ENCODE results near the gene TNC. TPM values are rescaled to one million over a fixed set of nuclear protein-coding genes. Genes with fewer than 3 reads are reported as not detected.
A peak's percentile ranks its signal among the peaks of the same experiment; 100 is the strongest.

TNC gene
- total and polyA plus RNA-seq, 8 donors: 3.5 to 265 (median 80.1) TPM

GRCh38 chr9:114998326-114998725, 119.6 kb downstream of the TNC start:
- intact Hi-C loops (cut with DNase I; ENCODE audit: low total_unique reads): no loop called here
- no peak for TF ChIP-seq CTCF (IDR thresholded peaks at IDR 0.05)
- no peak for TF ChIP-seq EP300 (IDR thresholded peaks at IDR 0.05)
- no peak for TF ChIP-seq POLR2AphosphoS5 (IDR thresholded peaks at IDR 0.05)

GRCh38 chr9:114995681-114996221, 122.2 kb downstream of the TNC start:
- Histone ChIP-seq H3K4me3 (no peak overlapping the region), H3K9me3 (no peaks in the 10 kb centered on the region), H3K27me3 (no peaks in the 10 kb centered on the region), H3K27ac (peak overlapping the region in 4 of 5 donors; percentile 31 to 63 (median 62)), H3K36me3 (no peaks in the 10 kb centered on the region), H3K4me1 (peaks cover 0 to 17% (median 8%) of the 10 kb centered on the region in 4 donors)
- WGBS, 5 donors: 28 to 44% (median 30%) methylated on average over 10 of the region's 10 CpGs
- intact Hi-C loops (cut with DNase I; ENCODE audit: low total_unique reads): no loop called here
- DNase-seq: peak; percentile 60 to 64
- no peak for TF ChIP-seq EP300 (IDR thresholded peaks at IDR 0.05)
- TF ChIP-seq POLR2AphosphoS5 (IDR thresholded peaks at IDR 0.05): peak in 2 of 3 donors; percentile 61 to 68

More at GRCh38 chr9:114998326-114998725, 119.6 kb downstream of the TNC start:
- Histone ChIP-seq H3K9me3 (no peaks in the 10 kb centered on the region), H3K27ac (no peak overlapping the region), H3K4me1 (peaks cover 0 to 17% (median 8%) of the 10 kb centered on the region in 4 donors), H3K36me3 (no peaks in the 10 kb centered on the region), H3K27me3 (no peaks in the 10 kb centered on the region), H3K4me3 (no peak overlapping the region)
- no peak for DNase-seq
- WGBS, 5 donors: 45 to 94% (median 78%) methylated on average over 2 of the region's 2 CpGs

- no peaks in the 10 kb centered on the region for H3K9me3 ChIP-seq
- intact Hi-C loops (cut with DNase I; ENCODE audit: low total_unique reads): no loop called here
- H3K27ac ChIP-seq: no peak overlapping the region
- DNase-seq: no peak
- no peaks in the 10 kb centered on the region for H3K27me3 ChIP-seq
- H3K36me3 ChIP-seq: no peaks in the 10 kb centered on the region
- no peak for TF ChIP-seq EP300 (IDR thresholded peaks at IDR 0.05)
- TF ChIP-seq POLR2AphosphoS5 (IDR thresholded peaks at IDR 0.05): no peak
- TF ChIP-seq CTCF (IDR thresholded peaks at IDR 0.05): no peak
- no peak for TF ChIP-seq POLR2A (IDR thresholded peaks at IDR 0.05)
- peaks cover 0 to 13% (median 3%) of the 10 kb centered on the region in 4 donors for H3K4me1 ChIP-seq
- H3K4me3 ChIP-seq: no peak overlapping the region
Observed at GRCh38 chr9:114994768-114995167, 123.2 kb downstream of the TNC start.

- H3K4me1 ChIP-seq: peaks cover 0 to 13% (median 3%) of the 10 kb centered on the region in 4 donors
- H3K9me3 ChIP-seq: no peaks in the 10 kb centered on the region
- H3K27ac ChIP-seq: no peak overlapping the region
- intact Hi-C loops (cut with DNase I; ENCODE audit: low total_unique reads): no loop called here
- TF ChIP-seq CTCF (IDR thresholded peaks at IDR 0.05) (no peak), POLR2AphosphoS5 (IDR thresholded peaks at IDR 0.05) (no peak), EP300 (IDR thresholded peaks at IDR 0.05) (no peak), POLR2A (IDR thresholded peaks at IDR 0.05) (no peak)
- H3K4me3 ChIP-seq: no peak overlapping the region
- H3K27me3 ChIP-seq: no peaks in the 10 kb centered on the region
- WGBS, 5 donors: 66 to 86% (median 77%) methylated on average over 7 of the region's 7 CpGs
- no peaks in the 10 kb centered on the region for H3K36me3 ChIP-seq
- no peak for DNase-seq
Observed at GRCh38 chr9:114991861-114992260, 126.1 kb downstream of the TNC start.

GRCh38 chr9:114990901-114991300, 127.1 kb downstream of the TNC start:
- no peak overlapping the region for H3K4me3 ChIP-seq
- intact Hi-C loops (cut with DNase I; ENCODE audit: low total_unique reads): no loop called here
- DNase-seq: no peak
- no peaks in the 10 kb centered on the region for H3K27me3 ChIP-seq
- no peaks in the 10 kb centered on the region for H3K9me3 ChIP-seq
- TF ChIP-seq CTCF (IDR thresholded peaks at IDR 0.05): no peak
- TF ChIP-seq EP300 (IDR thresholded peaks at IDR 0.05): no peak
- TF ChIP-seq POLR2AphosphoS5 (IDR thresholded peaks at IDR 0.05): no peak
- no peak for TF ChIP-seq POLR2A (IDR thresholded peaks at IDR 0.05)
- peaks cover 0 to 6% (median 3%) of the 10 kb centered on the region in 4 donors for H3K4me1 ChIP-seq
- no peak overlapping the region for H3K27ac ChIP-seq
- no peaks in the 10 kb centered on the region for H3K36me3 ChIP-seq
- WGBS, 5 donors: 79 to 89% (median 81%) methylated on average over 6 of the region's 6 CpGs

All from stomach (tissue), 9 donors.